HCT116 (cell line): ENCODE measurements around the gene WFDC2. TPM values are rescaled to one million over a fixed set of nuclear protein-coding genes. Genes with fewer than 3 reads are reported as not detected.

Experiments used
- ATAC-seq: fragments of 200-7000 bp; cut with Tn5 transposase; 2 replicates; pipeline ENCODE4 v1.9.1; 2020; ENCODE audit warnings: mild to moderate bottlenecking, moderate library complexity
- BruUV-seq: library from RNA; stranded (reverse); fragments of 400-500 nt; replicated peaks from 2 replicates; lab custom pipeline; 2021; lab: Mats Ljungman, UMichigan
- CTCF ChIA-PET: fragments of 300-600 bp; sonication (Branson Sonifier 250); formaldehyde crosslinking; loops from one replicate; lab custom pipeline; 2021; ENCODE audit warnings: antibody characterized with exemption; lab: Charles Lee
- POLR2A ChIA-PET: fragments of 300-600, 350-600 bp; sonication (Branson Sonifier 250); formaldehyde crosslinking; loops from one replicate; lab custom pipeline; 2021; ENCODE audit warnings: antibody characterized with exemption; lab: Charles Lee
- RAD21 ChIA-PET, 2 experiments: fragments of 300-600 bp; sonication (Branson Sonifier 250); formaldehyde crosslinking; loops; one replicate each; lab custom pipeline; 2023; ENCODE audit warnings: low total read pairs in 2 of 2; ENCODE audit not compliant: uncharacterized antibody in 2 of 2, unreplicated experiment in 2 of 2, low non-redundant PET in 1 of 2; lab: Charles Lee
- DNase-seq: peaks from one replicate; pipeline ENCODE4 v3.0.0-alpha.2; 2010; ENCODE audit warnings: low read depth, low spot score
- H2AFZ ChIP-seq: fragments of 200-600 bp; shearing (Covaris generic), sonication (generic); 2 replicates; pipeline ENCODE4 v1.6.1; 2017; ENCODE audit warnings: low read depth, mixed run types, mixed read lengths, antibody characterized with exemption, low read length; ENCODE audit not compliant: poor library complexity, severe bottlenecking
- H3K27ac ChIP-seq: 2 replicates; pipeline ENCODE4 v1.5.1; 2012; ENCODE audit warnings: low read depth, low read length
- H3K27me3 ChIP-seq: fragments of 200-600 bp; sonication (generic); 2 replicates; pipeline ENCODE4 v1.6.1; 2016; ENCODE audit warnings: mixed run types, low read length, mixed read lengths; ENCODE audit not compliant: insufficient read depth
- H3K36me3 ChIP-seq, 2 experiments: fragments of 200-500 bp in 1 of 2; fragments of 200-600 bp in 1 of 2; sonication (Bioruptor generic) in 1 of 2; sonication (generic) in 1 of 2; 2 replicates each; pipeline versions ENCODE4 v1.5.1 to v1.6.1; 2014 to 2016; ENCODE audit warnings: low read length in 2 of 2, inconsistent platforms in 1 of 2, mixed read lengths in 1 of 2, mixed run types in 1 of 2; ENCODE audit not compliant: insufficient read depth in 2 of 2, control insufficient read depth in 1 of 2
- H3K4me1 ChIP-seq, 2 experiments: fragments of 200-600 bp in 1 of 2; sonication (generic) in 1 of 2; 2 replicates each; pipeline versions ENCODE4 v1.5.1 to v1.6.1; 2012 to 2017; ENCODE audit warnings: low read length in 2 of 2, inconsistent platforms in 1 of 2, mild to moderate bottlenecking in 1 of 2, mixed read lengths in 1 of 2, mixed run types in 1 of 2, moderate library complexity in 1 of 2; ENCODE audit not compliant: insufficient read depth in 2 of 2, control insufficient read depth in 1 of 2
- H3K4me2 ChIP-seq: fragments of 200-600 bp; sonication (generic); 2 replicates; pipeline ENCODE4 v1.6.1; 2017; ENCODE audit warnings: mixed run types, low read length, mixed read lengths
- H3K4me3 ChIP-seq, 2 experiments: fragments of 200-600 bp in 1 of 2; sonication (generic) in 1 of 2; replicated peaks in 1 of 2; 2 replicates each; pipeline ENCODE4 v1.5.1; 2011 to 2016; ENCODE audit warnings: low read length in 2 of 2, control low read depth in 1 of 2, low read depth in 1 of 2, mild to moderate bottlenecking in 1 of 2, mixed read lengths in 1 of 2, mixed run types in 1 of 2
- H3K79me2 ChIP-seq: fragments of 200-600 bp; sonication (generic); 2 replicates; pipeline ENCODE4 v1.6.1; 2017; ENCODE audit warnings: mild to moderate bottlenecking, mixed run types, low read length, moderate library complexity, mixed read lengths; ENCODE audit not compliant: insufficient read depth
- H3K9ac ChIP-seq: fragments of 200-600 bp; sonication (generic); 2 replicates; pipeline ENCODE4 v1.6.1; 2016; ENCODE audit warnings: low read length, mixed read lengths
- H3K9me2 ChIP-seq: fragments of 200-600 bp; sonication (generic), shearing (Covaris generic); 2 replicates; pipeline ENCODE4 v1.6.1; 2017; ENCODE audit warnings: mixed run types, mild to moderate bottlenecking, moderate library complexity; ENCODE audit not compliant: insufficient read depth
- H3K9me3 ChIP-seq, 2 experiments: fragments of 200-500 bp in 1 of 2; fragments of 200-600 bp in 1 of 2; sonication (Bioruptor generic) in 1 of 2; sonication (generic) in 1 of 2; 2 replicates each; pipeline ENCODE4 v1.6.1; 2014 to 2017; ENCODE audit warnings: low read length in 2 of 2, mixed read lengths in 2 of 2, inconsistent platforms in 1 of 2, low read depth in 1 of 2, mild to moderate bottlenecking in 1 of 2, mixed run types in 1 of 2, moderate library complexity in 1 of 2; ENCODE audit not compliant: control insufficient read depth in 1 of 2, insufficient read depth in 1 of 2
- H4K20me1 ChIP-seq: fragments of 200-600 bp; sonication (generic), shearing (Covaris generic); 2 replicates; pipeline ENCODE4 v1.6.1; 2017; ENCODE audit warnings: mixed run types, mild to moderate bottlenecking, moderate library complexity; ENCODE audit not compliant: insufficient read depth
- CBX3 ChIP-seq: IDR thresholded peaks from 2 replicates; pipeline ENCODE4 v1.6.1; 2012; ENCODE audit warnings: low read depth
- CEBPB ChIP-seq: IDR thresholded peaks from 2 replicates; pipeline ENCODE4 v1.6.1; 2012; ENCODE audit warnings: low read depth
- EGR1 ChIP-seq: IDR thresholded peaks from 2 replicates; pipeline ENCODE4 v1.6.1; 2012; ENCODE audit warnings: low read depth
- ELF1 ChIP-seq: IDR thresholded peaks from 2 replicates; pipeline ENCODE4 v1.6.1; 2012; ENCODE audit warnings: low read depth, borderline replicate concordance
- EZH2 ChIP-seq: fragments of 200-600 bp; sonication (generic); IDR thresholded peaks from 2 replicates; pipeline ENCODE4 v1.6.1; 2017; ENCODE audit warnings: antibody characterized with exemption, mixed run types
- JUND ChIP-seq: IDR thresholded peaks from 2 replicates; pipeline ENCODE4 v1.6.1; 2012
- POLR2AphosphoS5 ChIP-seq: IDR thresholded peaks from 2 replicates; pipeline ENCODE4 v1.6.1; 2011; ENCODE audit warnings: mild to moderate bottlenecking, low read depth, low read length, moderate library complexity
- SP1 ChIP-seq: IDR thresholded peaks from 2 replicates; pipeline ENCODE4 v1.6.1; 2012; ENCODE audit warnings: low read depth
- intact Hi-C: fragments of 100-400 bp; cut with micrococcal nuclease; formaldehyde crosslinking; loops from 2 replicates; pipeline ENCODE4 v1.10.0; 2022
- total RNA-seq: library from RNA; stranded (reverse); gene quantifications from one replicate; pipeline ENCODE4 v1.2.1, GENCODE V29; 2021; ENCODE audit not compliant: unreplicated experiment

Gene WFDC2
- total RNA-seq, 1 experiment from 2014 or later = 1.1 TPM

GRCh38 chr20:45518282-45518681 lies 48.7 kb downstream of the WFDC2 start:
- no peaks in the 10 kb centered on the region for H3K9me3 ChIP-seq
- no peaks in the 10 kb centered on the region for H4K20me1 ChIP-seq
- H3K4me1 ChIP-seq = peaks cover 0 to 5% of the 10 kb centered on the region in 2 experiments; a peak in 1 of 4 replicates
- DNase-seq (no peak), ATAC-seq (peak; percentile 69; the same call in 1 of the 2 replicates)
- ChIA-PET CTCF (no interaction called here), POLR2A (interaction anchor here (0.9 kb wide), 1 partner anchor 59 kb away, joined by 3 read pairs; no protein-coding TSS in a partner anchor), RAD21 (interaction anchor here in 1 of 2 experiments (0.7 kb wide), 1 partner anchor 65 kb away, joined by 4 read pairs; no protein-coding TSS in a partner anchor)
- no peak overlapping the region for H3K27ac ChIP-seq
- intact Hi-C loops = no loop called here
- no peak overlapping the region for H3K4me3 ChIP-seq
- no peak overlapping the region; the same call in 1 of the 2 replicates for H3K4me2 ChIP-seq
- no peak for TF ChIP-seq CEBPB
- no peak for TF ChIP-seq JUND
- peak; percentile 21; the same call in 1 of the 2 replicates for TF ChIP-seq SP1
- no peak for TF ChIP-seq ELF1
- H3K27me3 ChIP-seq = peaks cover 22% of the 10 kb centered on the region; the same call in 1 of the 2 replicates
- H3K79me2 ChIP-seq = no peaks in the 10 kb centered on the region
- no TSS peak for BruUV-seq
- H3K9me2 ChIP-seq = no peaks in the 10 kb centered on the region
- H3K36me3 ChIP-seq = no peaks in the 10 kb centered on the region
- H3K9ac ChIP-seq = no peak overlapping the region
- H2AFZ ChIP-seq = no peak overlapping the region

- peaks cover 28% of the 10 kb centered on the region; the same call in 1 of the 2 replicates for H3K27me3 ChIP-seq
- no peak overlapping the region for H2AFZ ChIP-seq
- intact Hi-C loops = no loop called here
- no peaks in the 10 kb centered on the region for H3K36me3 ChIP-seq
- no peak overlapping the region for H3K27ac ChIP-seq
- no peak for ATAC-seq
- ChIA-PET RAD21 (no interaction called here), CTCF (no interaction called here), POLR2A (no interaction called here)
- H3K9ac ChIP-seq = no peak overlapping the region
- H3K4me1 ChIP-seq = no peaks in the 10 kb centered on the region
- no peaks in the 10 kb centered on the region for H3K9me2 ChIP-seq
- H3K9me3 ChIP-seq = no peaks in the 10 kb centered on the region
- H3K79me2 ChIP-seq = no peaks in the 10 kb centered on the region
- DNase-seq = no peak
- no peak overlapping the region for H3K4me2 ChIP-seq
- H3K4me3 ChIP-seq = no peak overlapping the region
- BruUV-seq = no TSS peak
- no peak for TF ChIP-seq CBX3
- TF ChIP-seq EGR1 = no peak
- no peak for TF ChIP-seq ELF1
- TF ChIP-seq CEBPB = no peak
- no peak for TF ChIP-seq POLR2AphosphoS5
- TF ChIP-seq EZH2 = no peak
- H4K20me1 ChIP-seq = no peaks in the 10 kb centered on the region
These were observed 54.3 kb downstream of the WFDC2 start for GRCh38 chr20:45523821-45524220.
